ENCODE results near the gene SIX3.

The SIX3 gene

GRCh38 chr2:44959855-44960254 lies 18.4 kb downstream of the SIX3 start:
- DNase-seq: no peak

GRCh38 chr2:44960871-44961270 lies 19.4 kb downstream of the SIX3 start:
- no peak for DNase-seq

GRCh38 chr2:44962176-44962695 lies 20.7 kb downstream of the SIX3 start:
- no peak for DNase-seq

- no peak for DNase-seq
Observed at GRCh38 chr2:44964752-44965236, 23.3 kb downstream of the SIX3 start.

- DNase-seq: no peak
Observed at GRCh38 chr2:44965684-44966083, 24.2 kb downstream of the SIX3 start.

GRCh38 chr2:44967056-44967455 lies 25.6 kb downstream of the SIX3 start:
- no peak for DNase-seq

GRCh38 chr2:44967727-44968432 lies 26.4 kb downstream of the SIX3 start:
- DNase-seq: no peak

GRCh38 chr2:44969936-44970335 lies 28.4 kb downstream of the SIX3 start:
- no peak for DNase-seq

GRCh38 chr2:44970846-44971450 lies 29.4 kb downstream of the SIX3 start:
- DNase-seq: no peak

- DNase-seq: no peak
Observed at GRCh38 chr2:44972771-44973535, 31.5 kb downstream of the SIX3 start.

GRCh38 chr2:44974064-44974715 lies 32.7 kb downstream of the SIX3 start:
- DNase-seq: no peak

- DNase-seq: no peak
Observed at GRCh38 chr2:44975571-44976450, 34.3 kb downstream of the SIX3 start.

GRCh38 chr2:44979581-44979980 lies 38.1 kb downstream of the SIX3 start:
- no peak for DNase-seq

- DNase-seq: no peak
Observed at GRCh38 chr2:44980751-44981713, 39.5 kb downstream of the SIX3 start.

- DNase-seq: peak; percentile 52
Observed at GRCh38 chr2:44981714-44982108, 40.2 kb downstream of the SIX3 start.

- no peak for DNase-seq
Observed at GRCh38 chr2:44983836-44984604, 42.5 kb downstream of the SIX3 start.

GRCh38 chr2:44989176-44989575 lies 47.7 kb downstream of the SIX3 start:
- DNase-seq: no peak

GRCh38 chr2:44994377-44994776 lies 52.9 kb downstream of the SIX3 start:
- no peak for DNase-seq

Measured in GDM1 (cell line).